GM18519 (cell line): Measurements from ENCODE around the gene ACP4.
"Not testable (repeated sequence)": the region's sequence is repeated elsewhere in the genome, so short reads cannot be mapped to it uniquely, and the experiment has no call there.

Experiments
- ATAC-seq: cut with Tn5 transposase; IDR thresholded peaks from one replicate; pipeline ENCODE4 v1.9.1; 2021; ENCODE audit warnings: mild to moderate bottlenecking, moderate library complexity; ENCODE audit not compliant: unreplicated experiment, low FRiP score

ACP4 gene

GRCh38 chr19:50773454-50773853 lies 16.8 kb upstream of the ACP4 start:
- ATAC-seq = not testable (repeated sequence)

GRCh38 chr19:50776131-50776530 lies 14.1 kb upstream of the ACP4 start:
- ATAC-seq = no peak

- no peak for ATAC-seq
Observed at GRCh38 chr19:50777261-50777660, 13.0 kb upstream of the ACP4 start.

- ATAC-seq = no peak
Observed at GRCh38 chr19:50777830-50778303, 12.3 kb upstream of the ACP4 start.

- no peak for ATAC-seq
Observed at GRCh38 chr19:50778906-50779430, 11.2 kb upstream of the ACP4 start.

- no peak for ATAC-seq
Observed at GRCh38 chr19:50779504-50780457, 10.4 kb upstream of the ACP4 start.

- ATAC-seq = no peak
Observed at GRCh38 chr19:50780753-50781435, 9.3 kb upstream of the ACP4 start.

GRCh38 chr19:50783848-50784152 lies 6.4 kb upstream of the ACP4 start:
- ATAC-seq = not testable (repeated sequence)

- no peak for ATAC-seq
Observed at GRCh38 chr19:50784710-50785109, 5.5 kb upstream of the ACP4 start.

- ATAC-seq = no peak
Observed at GRCh38 chr19:50785329-50785728, 4.9 kb upstream of the ACP4 start.

GRCh38 chr19:50790922-50791467 lies 780 bp downstream of the ACP4 start:
- no peak for ATAC-seq

GRCh38 chr19:50791594-50792271 lies 1.5 kb downstream of the ACP4 start:
- no peak for ATAC-seq

- ATAC-seq = no peak
Observed at GRCh38 chr19:50792272-50793250, 2.3 kb downstream of the ACP4 start.

- ATAC-seq = no peak
Observed at GRCh38 chr19:50793558-50794065, 3.4 kb downstream of the ACP4 start.

- no peak for ATAC-seq
Observed at GRCh38 chr19:50794074-50794875, 4.1 kb downstream of the ACP4 start.

GRCh38 chr19:50794876-50795663 lies 4.9 kb downstream of the ACP4 start:
- ATAC-seq = no peak

- ATAC-seq = no peak
Observed at GRCh38 chr19:50795664-50796073, 5.5 kb downstream of the ACP4 start.
